H1 (cell line): ENCODE data around the gene RPUSD1.

Source experiments
- ASH2L ChIP-seq: fragments of 200-600, 300-600 bp; sonication (generic); IDR thresholded peaks from one replicate; pipeline ENCODE4 v1.7.1; 2017; ENCODE audit warnings: low read length
- CHD1 ChIP-seq: IDR thresholded peaks from 2 replicates; pipeline ENCODE4 v1.6.1; 2012; ENCODE audit warnings: low read depth, low read length, improper control_type of control experiment
- RBBP5 ChIP-seq: IDR thresholded peaks from 2 replicates; pipeline ENCODE4 v1.7.1; 2012; ENCODE audit warnings: low read depth, mild to moderate bottlenecking, inconsistent platforms, low read length, moderate library complexity, borderline replicate concordance
- SP1 ChIP-seq: IDR thresholded peaks from 2 replicates; pipeline ENCODE4 v1.6.1; 2011; ENCODE audit warnings: low read depth, low read length
- TF ChIP-seq, protein P1 (sequence below): IDR thresholded peaks from 2 replicates; pipeline ENCODE4 v1.6.1; 2012; ENCODE audit warnings: low read length, inconsistent platforms
- TF ChIP-seq, protein P2 (sequence below), 3 experiments: IDR thresholded peaks; 1 replicate in 2 of 3; 2 replicates in 1 of 3; pipeline versions ENCODE4 v1.5.1 to v1.6.1; 2011; ENCODE audit warnings: low read length in 3 of 3, mild to moderate bottlenecking in 3 of 3, inconsistent platforms in 2 of 3, low read depth in 1 of 3, moderate library complexity in 1 of 3; ENCODE audit not compliant: insufficient read depth in 1 of 3; ENCODE audit errors: control extremely low read depth in 1 of 3

- no peak for TF ChIP-seq ASH2L
- TF ChIP-seq SP1 = no peak
- TF ChIP-seq, protein P1, sequence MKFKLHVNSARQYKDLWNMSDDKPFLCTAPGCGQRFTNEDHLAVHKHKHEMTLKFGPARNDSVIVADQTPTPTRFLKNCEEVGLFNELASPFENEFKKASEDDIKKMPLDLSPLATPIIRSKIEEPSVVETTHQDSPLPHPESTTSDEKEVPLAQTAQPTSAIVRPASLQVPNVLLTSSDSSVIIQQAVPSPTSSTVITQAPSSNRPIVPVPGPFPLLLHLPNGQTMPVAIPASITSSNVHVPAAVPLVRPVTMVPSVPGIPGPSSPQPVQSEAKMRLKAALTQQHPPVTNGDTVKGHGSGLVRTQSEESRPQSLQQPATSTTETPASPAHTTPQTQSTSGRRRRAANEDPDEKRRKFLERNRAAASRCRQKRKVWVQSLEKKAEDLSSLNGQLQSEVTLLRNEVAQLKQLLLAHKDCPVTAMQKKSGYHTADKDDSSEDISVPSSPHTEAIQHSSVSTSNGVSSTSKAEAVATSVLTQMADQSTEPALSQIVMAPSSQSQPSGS = no peak
- TF ChIP-seq CHD1 = no peak
- TF ChIP-seq, protein P2, sequence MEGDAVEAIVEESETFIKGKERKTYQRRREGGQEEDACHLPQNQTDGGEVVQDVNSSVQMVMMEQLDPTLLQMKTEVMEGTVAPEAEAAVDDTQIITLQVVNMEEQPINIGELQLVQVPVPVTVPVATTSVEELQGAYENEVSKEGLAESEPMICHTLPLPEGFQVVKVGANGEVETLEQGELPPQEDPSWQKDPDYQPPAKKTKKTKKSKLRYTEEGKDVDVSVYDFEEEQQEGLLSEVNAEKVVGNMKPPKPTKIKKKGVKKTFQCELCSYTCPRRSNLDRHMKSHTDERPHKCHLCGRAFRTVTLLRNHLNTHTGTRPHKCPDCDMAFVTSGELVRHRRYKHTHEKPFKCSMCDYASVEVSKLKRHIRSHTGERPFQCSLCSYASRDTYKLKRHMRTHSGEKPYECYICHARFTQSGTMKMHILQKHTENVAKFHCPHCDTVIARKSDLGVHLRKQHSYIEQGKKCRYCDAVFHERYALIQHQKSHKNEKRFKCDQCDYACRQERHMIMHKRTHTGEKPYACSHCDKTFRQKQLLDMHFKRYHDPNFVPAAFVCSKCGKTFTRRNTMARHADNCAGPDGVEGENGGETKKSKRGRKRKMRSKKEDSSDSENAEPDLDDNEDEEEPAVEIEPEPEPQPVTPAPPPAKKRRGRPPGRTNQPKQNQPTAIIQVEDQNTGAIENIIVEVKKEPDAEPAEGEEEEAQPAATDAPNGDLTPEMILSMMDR (IDR thresholded peaks at IDR 0.05; ENCODE audit: control extremely low read depth in 1 of 3, insufficient read depth in 1 of 3, low read depth in 1 of 3, low read length in 3 of 3) = no peak
- no peak for TF ChIP-seq RBBP5
These were observed 36.2 kb downstream of the RPUSD1 start for GRCh38 chr16:752007-752312.
